Activated CD8-positive, alpha-beta memory T cell treated with anti-CD3 and anti-CD28 coated beads, Interleukin-2, amount 50 U/mL, for 24 hours (primary cell): ENCODE results near the gene SFRP4.

Experiments
- DNase-seq: peaks from one replicate; pipeline ENCODE4 v3.0.0-alpha.2; 2020; ENCODE audit errors: extremely low read depth

The SFRP4 gene

DNA sequence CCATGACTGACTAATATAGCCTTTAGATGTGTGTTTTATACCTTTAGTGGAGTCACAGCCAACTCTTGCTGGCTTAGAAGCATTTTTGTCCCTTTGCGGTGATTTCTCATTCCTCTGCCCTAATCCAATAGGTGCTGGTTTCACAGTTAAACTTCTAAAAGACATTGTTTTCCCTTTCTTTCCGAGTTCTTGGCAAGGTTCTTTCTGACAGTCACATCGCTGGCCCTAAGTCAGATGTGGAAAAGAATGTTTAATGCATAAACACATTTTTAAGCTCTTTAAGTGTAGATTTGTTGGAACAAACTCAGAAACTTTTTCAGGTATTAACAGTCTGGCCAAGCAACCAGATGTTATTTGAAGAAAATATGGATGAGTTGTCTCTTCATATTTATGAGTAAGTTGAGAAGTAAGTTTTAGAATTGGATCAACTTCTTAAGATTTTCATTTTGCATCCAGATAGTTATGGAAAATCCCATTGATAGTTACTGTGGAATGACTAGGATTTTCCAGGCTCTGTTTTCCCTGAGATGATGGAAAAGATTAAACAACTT lies 7.9 kb upstream of the SFRP4 start:
- DNase-seq, result no peak

DNA sequence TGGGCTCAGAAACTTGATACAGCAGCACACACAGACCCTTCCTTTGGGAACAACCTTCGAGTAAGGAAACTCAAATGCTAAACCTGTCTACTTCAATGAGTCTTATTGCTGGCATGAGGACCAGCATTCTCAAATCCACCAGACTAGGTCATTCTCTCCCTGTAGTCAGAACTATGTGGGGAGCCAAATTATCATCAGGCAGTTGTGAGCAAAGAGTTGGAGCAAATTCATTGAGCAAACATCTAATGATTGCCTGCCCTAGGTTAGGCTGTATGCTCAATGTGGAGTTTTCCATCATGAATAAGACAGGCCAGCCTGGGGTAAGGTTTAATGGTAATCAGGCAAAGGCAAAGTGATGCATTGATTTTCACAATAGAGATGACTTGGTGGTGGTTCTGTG lies 7.4 kb upstream of the SFRP4 start:
- no peak for DNase-seq

DNA sequence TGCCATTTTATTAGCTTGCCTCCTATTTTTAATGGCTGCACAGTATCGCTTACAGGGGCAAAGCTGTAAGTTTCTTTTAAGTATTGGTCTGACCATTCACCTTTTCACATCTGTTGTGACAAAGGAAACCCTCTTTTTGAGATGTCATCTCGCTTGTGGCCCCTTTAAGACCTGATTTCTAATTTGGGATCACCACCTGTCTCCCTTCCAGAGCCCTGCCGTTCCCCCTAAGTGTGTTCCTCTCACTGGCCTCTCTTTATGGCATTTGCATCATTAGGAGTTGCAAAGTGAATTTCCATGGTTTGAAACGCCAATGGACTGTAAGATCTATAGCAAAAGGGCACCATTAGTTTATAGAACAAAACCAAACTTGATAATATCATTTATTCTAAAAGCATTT lies 5.3 kb upstream of the SFRP4 start:
- DNase-seq, result no peak

DNA sequence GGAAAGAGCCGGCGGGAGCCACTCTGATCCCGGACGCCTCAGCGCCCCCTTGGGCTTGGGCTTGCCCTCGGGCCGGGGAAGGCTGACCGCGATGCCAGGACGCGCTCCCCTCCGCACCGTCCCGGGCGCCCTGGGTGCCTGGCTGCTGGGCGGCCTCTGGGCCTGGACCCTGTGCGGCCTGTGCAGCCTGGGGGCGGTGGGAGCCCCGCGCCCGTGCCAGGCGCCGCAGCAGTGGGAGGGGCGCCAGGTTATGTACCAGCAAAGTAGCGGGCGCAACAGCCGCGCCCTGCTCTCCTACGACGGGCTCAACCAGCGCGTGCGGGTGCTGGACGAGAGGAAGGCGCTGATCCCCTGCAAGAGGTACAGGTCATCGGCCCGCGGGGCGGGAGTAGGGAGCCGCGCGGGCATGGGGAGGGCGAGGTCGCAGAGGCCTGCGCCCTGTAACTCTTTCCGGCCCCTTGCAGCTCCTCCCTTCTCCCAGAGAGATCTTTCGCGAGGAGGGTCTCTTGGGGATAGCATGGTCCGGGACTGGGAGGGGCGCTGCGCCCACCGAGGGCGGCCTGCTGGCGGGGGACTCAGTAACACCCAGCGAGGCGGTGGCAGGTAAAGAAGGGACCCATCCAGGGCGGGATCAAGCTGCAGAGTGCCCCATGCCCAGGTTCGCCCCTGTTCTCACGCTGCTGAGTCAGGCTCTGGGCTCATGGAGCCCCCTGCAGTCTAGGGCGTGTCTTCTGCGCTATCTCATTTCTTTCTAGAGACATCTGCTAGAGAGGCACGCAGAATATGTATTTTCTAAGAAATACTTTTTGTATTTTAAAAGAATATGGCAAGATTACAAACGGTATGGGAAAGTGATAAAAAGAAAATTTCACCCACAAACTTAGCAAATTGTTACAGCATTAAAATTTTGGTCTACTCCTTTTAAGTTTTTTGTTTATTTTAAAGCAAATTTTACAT lies 4.5 kb upstream of the SFRP4 start:
- no peak for DNase-seq

DNA sequence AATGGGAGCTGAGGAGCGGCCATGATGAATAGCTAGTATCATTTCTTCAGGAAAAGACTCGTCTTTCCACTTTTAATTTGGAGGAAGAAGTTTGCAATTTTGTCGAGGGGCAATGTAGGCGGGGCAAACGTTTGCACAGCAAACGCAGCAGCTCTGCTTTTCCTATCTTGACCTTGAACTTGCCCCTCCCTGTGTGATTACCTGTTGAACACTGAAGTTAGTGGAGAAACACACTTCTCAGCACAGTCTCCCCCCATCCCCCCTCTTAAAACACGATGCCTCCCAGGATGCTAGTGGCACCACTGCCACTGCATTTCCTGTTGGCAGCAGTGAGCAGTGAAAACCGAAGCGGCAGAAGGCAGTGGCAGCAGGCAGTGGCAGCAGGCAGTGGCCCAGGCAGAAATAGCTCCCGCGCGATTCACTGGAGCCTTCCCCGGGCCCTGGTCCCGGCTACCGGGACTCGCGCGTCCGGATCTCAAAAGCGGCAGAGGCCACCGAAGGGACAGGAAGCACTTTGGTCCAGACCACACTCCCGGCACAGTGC lies 3.8 kb upstream of the SFRP4 start, which contains the start of gene EPDR1:
Gene EPDR1 (plus strand): TSS at position 336 of the 544 bp plus-strand sequence. CDS start 300 bp downstream, outside the sequence.
- DNase-seq, result no peak

DNA sequence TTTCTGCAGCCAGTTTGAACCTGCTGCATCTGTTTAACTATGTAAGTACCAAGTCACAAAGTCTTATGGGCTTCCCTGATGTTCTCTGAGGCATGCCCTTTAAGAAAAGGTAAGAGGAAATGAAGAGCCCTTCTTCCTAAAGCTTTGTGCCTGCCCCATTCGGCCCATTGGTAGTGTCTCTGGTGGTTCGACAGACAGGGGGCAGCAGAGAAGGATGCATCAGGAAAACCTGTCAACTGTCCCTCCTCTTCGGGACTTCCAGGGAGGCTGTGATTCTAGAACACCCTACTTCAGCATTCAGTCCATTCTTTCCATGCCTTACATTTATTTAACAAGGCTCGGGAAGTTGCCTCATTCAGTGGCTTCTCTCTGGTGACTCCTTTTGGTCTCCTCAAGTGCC lies 1.9 kb upstream of the SFRP4 start:
- DNase-seq, result no peak

DNA sequence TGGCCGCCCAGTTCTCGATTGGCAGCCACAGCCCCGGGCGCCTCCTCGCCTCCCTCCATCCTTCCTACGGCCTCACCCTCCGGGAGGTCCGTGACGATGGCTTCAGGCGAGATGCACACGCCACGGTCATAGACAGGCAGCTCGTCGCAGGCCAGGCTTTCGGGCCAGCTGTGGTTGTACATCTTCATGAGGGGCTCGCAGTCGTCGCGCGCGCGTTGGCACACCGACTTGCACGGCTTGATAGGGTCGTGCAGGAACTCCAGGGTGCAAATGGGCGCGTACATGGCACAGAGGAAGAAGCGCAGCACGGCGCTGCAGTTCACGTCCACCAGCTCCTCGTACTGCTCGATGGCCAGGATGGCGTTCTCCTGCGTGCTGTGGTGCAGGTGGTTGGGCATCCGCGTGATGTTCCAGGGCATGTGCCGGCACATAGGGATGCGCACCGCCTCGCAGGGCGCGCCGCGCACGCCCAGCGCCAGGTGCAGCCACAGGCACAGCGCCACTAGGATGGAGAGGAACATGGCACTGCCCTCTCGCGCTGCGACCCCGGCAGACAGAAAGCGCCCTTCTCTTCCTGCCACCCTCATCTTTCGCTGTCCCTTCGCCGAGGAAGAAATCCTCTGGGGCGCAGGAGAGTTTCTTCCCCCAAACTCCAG lies 472 bp downstream of the SFRP4 start:
- DNase-seq, result no peak

DNA sequence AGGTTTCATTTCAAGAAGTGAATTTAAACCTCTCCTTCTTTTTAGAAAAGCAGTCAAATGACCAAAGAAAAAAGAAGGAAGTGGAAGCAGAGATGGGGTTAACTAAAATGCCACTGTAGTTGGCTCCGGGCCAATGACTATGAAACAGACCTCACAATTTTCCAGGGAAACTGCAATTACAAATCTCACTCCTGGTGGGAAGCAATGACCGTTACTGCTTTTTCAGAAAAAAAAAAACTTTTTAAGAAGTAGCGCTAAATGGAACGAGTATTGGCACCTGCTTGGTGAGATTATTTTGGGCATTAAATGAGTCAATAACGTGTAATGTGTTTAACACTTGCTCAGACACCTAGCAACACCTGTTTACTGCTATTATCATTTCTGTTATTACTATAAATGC lies 1.2 kb downstream of the SFRP4 start:
- DNase-seq, result no peak

DNA sequence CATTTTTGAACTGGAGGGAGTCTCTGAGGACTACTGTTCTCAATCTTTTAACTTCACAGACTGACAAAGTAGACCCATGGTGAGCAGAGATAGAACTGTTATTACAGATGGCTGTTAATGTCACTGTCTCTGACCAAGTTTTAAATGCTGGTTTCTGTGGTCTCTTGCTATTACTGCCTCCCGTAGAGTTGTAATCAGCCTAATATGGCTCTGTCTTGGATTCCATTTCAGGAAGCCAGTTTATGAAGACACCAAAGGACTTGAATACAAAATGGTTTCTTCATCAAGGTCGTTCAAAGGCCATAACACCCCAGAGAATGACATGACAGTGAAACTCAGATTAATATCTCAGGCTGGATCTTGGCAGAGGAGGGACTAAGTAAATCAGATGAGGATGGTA lies 3.9 kb downstream of the SFRP4 start:
- no peak for DNase-seq

DNA sequence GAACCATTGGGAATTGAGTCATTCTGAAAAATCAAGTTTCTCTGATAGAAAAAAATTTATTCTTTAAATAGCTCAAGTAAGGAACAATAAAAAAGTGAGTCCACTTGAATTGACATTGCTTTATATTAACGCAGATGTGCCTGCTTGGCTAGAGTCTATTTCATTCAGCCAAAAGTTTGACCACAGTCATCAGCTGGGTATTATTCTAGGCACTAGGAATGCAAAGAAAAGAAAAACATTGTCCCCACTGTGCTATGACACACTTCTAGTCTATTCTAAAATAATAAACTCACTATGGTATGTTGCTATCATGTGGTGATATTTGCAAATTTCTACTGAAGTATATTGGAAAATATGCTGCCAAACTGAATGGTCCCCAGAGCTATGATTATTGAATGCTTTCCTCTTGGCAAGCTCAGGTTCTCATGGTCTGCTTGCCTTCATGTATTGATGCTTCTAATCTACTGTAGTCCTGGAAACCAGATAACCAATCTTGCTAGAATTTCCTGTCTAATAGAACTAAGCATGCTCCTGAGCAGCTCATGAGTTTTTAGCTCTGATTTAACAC lies 8.3 kb downstream of the SFRP4 start:
- DNase-seq, result no peak

DNA sequence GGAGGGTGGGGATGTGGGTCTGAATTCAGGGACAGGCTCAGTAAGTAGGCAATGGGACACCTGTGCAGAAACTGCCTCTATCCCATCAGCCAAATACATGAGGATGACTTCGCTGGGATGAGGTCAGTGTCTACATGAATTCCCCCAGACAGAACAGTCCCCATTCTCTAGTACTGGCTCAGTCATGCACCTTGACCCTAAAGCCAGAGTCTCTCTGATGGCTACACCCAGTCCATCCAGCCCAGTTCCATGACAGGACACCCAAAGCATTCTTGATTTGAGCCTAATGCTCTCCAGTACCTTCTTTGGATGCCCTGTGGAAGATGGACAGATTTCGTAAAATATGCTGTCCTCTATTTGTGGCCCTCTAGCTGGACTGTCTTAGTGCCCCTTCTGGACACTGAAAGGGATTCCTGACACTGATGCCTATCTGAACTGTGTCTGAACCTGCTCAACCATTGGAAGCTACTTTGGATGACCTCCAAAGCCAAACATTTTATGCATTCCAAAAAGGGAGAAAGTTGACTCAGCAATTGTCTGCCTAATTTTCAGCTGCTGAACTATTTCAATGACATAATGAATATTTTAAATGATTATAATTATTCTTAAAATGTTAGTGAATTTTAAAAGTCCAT lies 14.6 kb downstream of the SFRP4 start:
- no peak for DNase-seq

DNA sequence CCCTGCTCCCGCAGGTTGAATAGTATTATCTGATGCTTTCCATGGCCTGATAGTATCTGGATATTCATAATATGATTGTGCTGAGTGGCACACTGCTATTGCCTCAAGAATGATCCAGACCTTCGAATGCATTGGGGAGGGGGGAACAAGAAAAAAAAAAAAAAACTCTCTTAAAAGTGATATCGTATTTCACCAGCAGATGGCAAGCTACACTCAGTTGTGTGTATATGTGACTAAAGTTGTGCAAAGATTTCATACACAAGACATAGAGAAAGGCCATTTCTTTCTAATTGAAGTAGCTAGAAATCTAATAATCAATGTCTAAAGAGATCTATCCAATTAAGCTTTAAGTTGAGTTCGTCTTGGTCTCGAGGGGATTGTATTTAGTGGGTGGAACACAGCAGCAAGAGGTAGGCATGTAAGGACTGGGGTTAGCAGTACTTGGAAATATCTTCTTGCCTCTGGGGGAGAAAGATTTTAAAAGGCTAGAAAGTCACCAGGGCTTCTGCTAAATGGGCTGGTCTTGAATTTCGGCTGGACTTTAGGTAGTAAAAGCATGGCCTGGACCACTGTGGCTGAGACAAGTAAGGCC lies 15.3 kb downstream of the SFRP4 start:
- no peak for DNase-seq

DNA sequence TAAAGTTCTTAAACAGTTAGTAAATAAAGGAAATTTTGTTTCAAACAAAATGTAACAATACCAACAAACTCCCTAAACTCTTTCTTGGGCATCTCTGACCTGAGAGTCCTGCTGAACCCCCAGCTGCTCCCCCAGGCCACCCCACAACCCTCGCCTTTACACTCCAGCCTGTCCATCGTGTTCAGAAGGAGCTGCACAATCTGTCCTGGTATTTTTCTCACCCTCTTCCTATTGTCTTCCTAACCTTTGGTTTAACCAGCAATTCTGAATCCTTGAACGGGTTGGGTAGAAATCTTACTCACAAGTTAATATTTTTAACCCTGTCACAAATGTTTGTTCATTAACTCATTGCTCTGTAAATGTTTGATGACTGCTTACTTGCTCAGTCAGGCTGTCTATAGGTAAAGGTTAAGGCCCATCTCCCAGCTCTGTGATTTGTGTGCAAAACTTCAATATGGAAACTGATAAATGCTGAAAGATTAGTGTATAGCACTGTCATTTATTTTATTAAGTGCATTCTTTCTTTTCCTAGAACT lies 16.8 kb downstream of the SFRP4 start:
- DNase-seq, result no peak

DNA sequence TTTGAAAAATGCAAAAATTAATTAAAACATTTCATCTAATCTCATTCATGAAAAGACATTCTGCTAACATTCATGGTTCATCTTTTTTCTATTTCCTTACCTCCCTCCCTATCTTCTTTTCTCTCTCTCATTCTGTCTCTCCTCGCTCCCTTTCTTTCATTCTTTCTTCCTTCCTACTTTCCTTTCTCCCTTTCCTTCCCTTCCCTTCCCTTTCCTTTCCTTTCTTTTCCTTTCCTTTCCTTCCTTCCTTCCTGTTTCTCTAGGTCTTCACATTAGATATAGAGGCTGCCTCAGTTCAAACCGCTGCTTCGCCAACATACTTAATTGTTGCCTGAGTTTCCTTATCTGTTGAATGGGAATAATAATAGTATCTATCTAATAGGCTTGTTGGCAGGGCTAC lies 21.9 kb downstream of the SFRP4 start:
- no peak for DNase-seq

DNA sequence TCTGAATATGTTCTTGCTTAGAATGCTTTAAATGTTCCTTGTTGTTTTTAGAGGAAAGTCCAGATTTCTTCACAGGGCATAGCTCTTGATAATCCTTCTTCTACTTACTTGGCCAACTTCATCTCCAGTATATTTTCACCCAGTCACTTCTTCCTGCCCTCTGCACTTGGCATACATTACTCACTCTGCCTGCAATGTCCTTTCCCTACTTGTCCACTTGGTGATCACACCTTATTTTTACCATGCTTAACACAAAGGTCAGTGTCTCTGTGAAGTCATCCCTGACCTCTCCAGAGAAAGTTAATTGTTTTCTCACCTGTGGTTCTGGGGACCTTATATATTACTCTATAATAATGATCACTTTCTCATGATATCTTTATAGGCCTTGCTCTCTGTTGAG lies 23.3 kb downstream of the SFRP4 start:
- no peak for DNase-seq

DNA sequence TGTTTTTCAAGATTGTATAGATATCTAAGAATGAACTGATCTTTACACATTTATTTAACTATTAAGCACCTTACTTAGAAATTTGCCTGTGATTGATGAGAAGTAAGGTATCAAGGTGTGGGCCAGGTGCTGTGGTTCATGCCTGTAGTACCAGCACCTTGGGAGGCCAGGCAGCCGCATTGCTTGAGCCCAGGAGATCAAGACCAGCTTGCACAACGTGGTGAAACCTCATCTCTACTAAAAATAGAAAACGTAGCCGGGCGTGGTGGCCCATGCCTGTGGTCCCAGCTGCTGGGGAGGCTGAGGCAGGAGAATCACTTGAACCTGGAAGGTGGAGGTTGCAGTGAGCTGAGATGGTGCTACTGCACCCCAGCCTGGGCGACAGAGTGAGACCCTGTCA lies 34.5 kb downstream of the SFRP4 start:
- DNase-seq, result no peak
